Lung (tissue), 12 donors: ENCODE data around the gene KRAS. TPM values are rescaled to one million over a fixed set of nuclear protein-coding genes. Genes with fewer than 3 reads are reported as not detected.

Experiments used
- ATAC-seq: fragments of 200-7000 bp; cut with Tn5 transposase; one replicate; pipeline ENCODE4 v1.9.1; 2020; ENCODE audit warnings: moderate number of reproducible peaks; ENCODE audit not compliant: insufficient read depth, low FRiP score
- DNase-seq, 3 donors: peaks; one replicate each; pipeline ENCODE4 v3.0.0-alpha.2; 2013 to 2017
- H3K27ac ChIP-seq, 2 donors: one replicate each; pipeline ENCODE4 v1.5.1; 2013; ENCODE audit warnings: mild to moderate bottlenecking in 2 of 2, moderate library complexity in 2 of 2, control low read depth in 1 of 2, inconsistent platforms in 1 of 2, low read depth in 1 of 2, low read length in 1 of 2
- H3K27me3 ChIP-seq, 3 donors: one replicate each; pipeline ENCODE4 v1.5.1; 2013; ENCODE audit warnings: low read length in 2 of 3; ENCODE audit not compliant: control insufficient read depth in 3 of 3, insufficient read depth in 3 of 3
- H3K36me3 ChIP-seq, 4 donors: one replicate each; pipeline ENCODE4 v1.5.1; 2013; ENCODE audit warnings: low read length in 4 of 4, mild to moderate bottlenecking in 1 of 4, moderate library complexity in 1 of 4; ENCODE audit not compliant: control insufficient read depth in 4 of 4, insufficient read depth in 4 of 4
- H3K4me1 ChIP-seq, 5 donors: one replicate each; pipeline ENCODE4 v1.5.1; 2013; ENCODE audit warnings: low read length in 5 of 5, mild to moderate bottlenecking in 2 of 5, moderate library complexity in 1 of 5; ENCODE audit not compliant: control insufficient read depth in 5 of 5, insufficient read depth in 5 of 5
- H3K4me3 ChIP-seq: one replicate; pipeline ENCODE4 v1.5.1; 2013; ENCODE audit warnings: mild to moderate bottlenecking, control low read depth, moderate library complexity
- H3K9ac ChIP-seq, 2 donors: one replicate each; pipeline ENCODE4 v1.5.1; 2013; ENCODE audit warnings: low read length in 2 of 2, control low read depth in 1 of 2; ENCODE audit not compliant: insufficient read depth in 1 of 2
- H3K9me3 ChIP-seq, 4 donors: one replicate each; pipeline ENCODE4 v1.5.1; 2013; ENCODE audit warnings: low read length in 3 of 4, mild to moderate bottlenecking in 1 of 4, moderate library complexity in 1 of 4; ENCODE audit not compliant: control insufficient read depth in 4 of 4, insufficient read depth in 3 of 4
- WGBS, 2 donors: extraction: QIAGEN DNeasy Blood & Tissue Kit; methylation state at CpG; one replicate each; pipeline ENCODE4 v1.1.7; 2013; 5-methylcytosine and 5-hydroxymethylcytosine counted together
- polyA plus RNA-seq, 2 donors: library from polyadenylated mRNA; stranded (reverse); fragments of 200-250 nt; gene quantifications; one replicate each; pipeline ENCODE4 v1.2.1, GENCODE V29; 2013
- total RNA-seq, 2 donors: library from RNA; depleted of rRNA in 1 of 2; stranded (reverse); fragments of >200 nt in 1 of 2; gene quantifications; one replicate each; pipeline ENCODE4 v1.2.1, GENCODE V29; 2014 to 2021
- TF ChIP-seq, protein P1 (sequence below): IDR thresholded peaks from 2 replicates; pipeline ENCODE4 v1.5.1; 2012; ENCODE audit warnings: mild to moderate bottlenecking; ENCODE audit errors: control extremely low read depth, extremely low read depth
- donor health status: control.
- donor health status: control.
- donor health status: Bipolar disorder and iron deficiency.
- donor health status: healthy.
- donor health status: DM: yes; HTN: yes; CAD: no.

KRAS gene
- total and polyA plus RNA-seq, 4 donors, result 9.8 to 30.4 (median 18.2) TPM

GRCh38 chr12:25186038-25186787 is 64.5 kb downstream of the KRAS start:
- H3K4me3 ChIP-seq, result no peak overlapping the region
- no peak overlapping the region for H3K9ac ChIP-seq
- H3K9me3 ChIP-seq, result no peaks in the 10 kb centered on the region
- H3K4me1 ChIP-seq, result no peaks in the 10 kb centered on the region
- H3K27ac ChIP-seq, result no peak overlapping the region
- ATAC-seq, result no peak
- TF ChIP-seq, protein P1, sequence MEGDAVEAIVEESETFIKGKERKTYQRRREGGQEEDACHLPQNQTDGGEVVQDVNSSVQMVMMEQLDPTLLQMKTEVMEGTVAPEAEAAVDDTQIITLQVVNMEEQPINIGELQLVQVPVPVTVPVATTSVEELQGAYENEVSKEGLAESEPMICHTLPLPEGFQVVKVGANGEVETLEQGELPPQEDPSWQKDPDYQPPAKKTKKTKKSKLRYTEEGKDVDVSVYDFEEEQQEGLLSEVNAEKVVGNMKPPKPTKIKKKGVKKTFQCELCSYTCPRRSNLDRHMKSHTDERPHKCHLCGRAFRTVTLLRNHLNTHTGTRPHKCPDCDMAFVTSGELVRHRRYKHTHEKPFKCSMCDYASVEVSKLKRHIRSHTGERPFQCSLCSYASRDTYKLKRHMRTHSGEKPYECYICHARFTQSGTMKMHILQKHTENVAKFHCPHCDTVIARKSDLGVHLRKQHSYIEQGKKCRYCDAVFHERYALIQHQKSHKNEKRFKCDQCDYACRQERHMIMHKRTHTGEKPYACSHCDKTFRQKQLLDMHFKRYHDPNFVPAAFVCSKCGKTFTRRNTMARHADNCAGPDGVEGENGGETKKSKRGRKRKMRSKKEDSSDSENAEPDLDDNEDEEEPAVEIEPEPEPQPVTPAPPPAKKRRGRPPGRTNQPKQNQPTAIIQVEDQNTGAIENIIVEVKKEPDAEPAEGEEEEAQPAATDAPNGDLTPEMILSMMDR, result no peak
- no peaks in the 10 kb centered on the region for H3K36me3 ChIP-seq
- WGBS, 2 donors, result 66 to 89% methylated on average over 4 of the region's 4 CpGs
- DNase-seq, result no peak
- H3K27me3 ChIP-seq, result no peaks in the 10 kb centered on the region

DNA sequence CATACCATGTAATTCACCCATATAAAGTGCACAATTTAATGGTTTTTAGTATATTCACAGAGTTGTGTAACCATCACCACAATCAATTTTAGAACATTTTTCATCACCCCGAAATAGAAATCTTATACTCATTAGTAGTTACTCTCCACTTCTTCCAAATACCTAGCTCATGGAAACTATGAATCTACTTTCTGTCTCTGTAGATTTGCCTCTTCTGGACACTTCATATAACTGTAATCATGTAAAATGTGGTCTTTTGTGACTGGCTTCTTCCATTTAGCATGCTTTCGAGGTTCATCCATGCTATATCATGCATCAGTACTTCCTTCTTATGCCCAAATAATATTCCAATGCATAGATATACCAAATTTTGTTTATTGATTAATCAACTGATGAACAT is 66.6 kb downstream of the KRAS start:
- TF ChIP-seq, protein P1, result no peak
- Histone ChIP-seq H3K27ac (no peak overlapping the region), H3K27me3 (no peaks in the 10 kb centered on the region), H3K9ac (no peak overlapping the region), H3K9me3 (no peaks in the 10 kb centered on the region), H3K4me3 (no peak overlapping the region), H3K4me1 (no peaks in the 10 kb centered on the region), H3K36me3 (no peaks in the 10 kb centered on the region)
- DNase-seq, result no peak
- WGBS, 2 donors, result 74 to 92% methylated on average over 2 of the region's 2 CpGs
- no peak for ATAC-seq

DNA sequence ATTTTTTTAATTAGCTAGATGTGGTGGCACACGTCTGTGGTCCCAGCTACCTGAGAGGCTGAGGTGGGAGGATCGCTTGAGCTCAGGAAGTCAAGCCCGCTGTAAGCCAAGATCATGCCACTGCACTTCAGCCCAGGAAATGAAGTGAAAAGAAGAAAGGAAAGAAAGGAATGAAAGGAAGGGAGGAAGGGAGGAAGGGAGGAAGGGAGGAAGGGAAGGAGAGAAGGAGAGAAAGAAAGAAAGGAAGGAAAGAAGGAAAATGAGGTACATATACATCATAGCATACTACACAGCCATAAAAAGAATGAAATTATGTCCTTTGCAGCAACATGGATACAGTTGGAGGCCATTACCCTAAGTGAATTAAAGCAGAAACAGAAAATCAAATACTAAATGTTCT is 68.0 kb downstream of the KRAS start:
- 79 to 83% methylated on average over 3 of the region's 3 CpGs for WGBS, 2 donors
- TF ChIP-seq, protein P1, result no peak

GRCh38 chr12:25162866-25163265 is 87.9 kb downstream of the KRAS start:
- ATAC-seq (no peak), DNase-seq (no peak)
- no peak overlapping the region for H3K4me3 ChIP-seq
- no peaks in the 10 kb centered on the region for H3K9me3 ChIP-seq
- H3K9ac ChIP-seq, result no peak overlapping the region
- TF ChIP-seq, protein P1, result no peak
- H3K27me3 ChIP-seq, result no peaks in the 10 kb centered on the region
- no peak overlapping the region for H3K27ac ChIP-seq
- H3K36me3 ChIP-seq, result no peaks in the 10 kb centered on the region
- 91 to 96% methylated on average over 6 of the region's 6 CpGs for WGBS, 2 donors
- H3K4me1 ChIP-seq, result no peaks in the 10 kb centered on the region

More for the DNA sequence above, 68.0 kb downstream of the KRAS start:
- Histone ChIP-seq H3K4me1 (no peaks in the 10 kb centered on the region), H3K9me3 (no peaks in the 10 kb centered on the region), H3K27me3 (no peaks in the 10 kb centered on the region), H3K27ac (no peak overlapping the region), H3K36me3 (no peaks in the 10 kb centered on the region), H3K9ac (no peak overlapping the region), H3K4me3 (no peak overlapping the region)
- DNase-seq, result no peak
- no peak for ATAC-seq
